Fibroblast of lung (primary cell): ENCODE measurements around the gene KCNK17. TPM values are rescaled to one million over a fixed set of nuclear protein-coding genes. Genes with fewer than 3 reads are reported as not detected.

Experiments used
- DNase-seq, 2 donors: peaks; one replicate each; pipeline versions ENCODE4 v3.0.0 to v3.0.0-alpha.2; 2010; ENCODE audit warnings: low read depth in 2 of 2
- H2AFZ ChIP-seq: 2 replicates; pipeline ENCODE4 v1.5.1; 2012; ENCODE audit warnings: low read length, control low read depth, inconsistent platforms
- H3K27ac ChIP-seq: 2 replicates; pipeline ENCODE4 v1.5.1; 2011; ENCODE audit warnings: low read length, control low read depth; ENCODE audit not compliant: insufficient read depth
- H3K27me3 ChIP-seq: 2 replicates; pipeline ENCODE4 v1.5.1; 2011; ENCODE audit warnings: mild to moderate bottlenecking, low read length; ENCODE audit not compliant: control insufficient read depth, insufficient read depth
- H3K36me3 ChIP-seq: 2 replicates; pipeline ENCODE4 v1.5.1; 2011; ENCODE audit warnings: low read length; ENCODE audit not compliant: control insufficient read depth, insufficient read depth
- H3K4me1 ChIP-seq: 2 replicates; pipeline ENCODE4 v1.5.1; 2011; ENCODE audit warnings: low read length; ENCODE audit not compliant: control insufficient read depth, insufficient read depth; ENCODE audit errors: extremely low read depth
- H3K4me2 ChIP-seq: 2 replicates; pipeline ENCODE4 v1.5.1; 2011; ENCODE audit warnings: low read length, control low read depth; ENCODE audit not compliant: insufficient read depth; ENCODE audit errors: extremely low read depth
- H3K4me3 ChIP-seq, 4 experiments: fragments of 200-600 bp in 1 of 4; sonication (generic) in 1 of 4; replicated peaks in 1 of 4; 2 replicates each; pipeline ENCODE4 v1.5.1; 2011 to 2016; ENCODE audit warnings: low read length in 4 of 4, low read depth in 3 of 4, mild to moderate bottlenecking in 3 of 4, control low read depth in 2 of 4, inconsistent platforms in 1 of 4, mixed read lengths in 1 of 4; ENCODE audit not compliant: insufficient read depth in 1 of 4; ENCODE audit errors: control extremely low read depth in 1 of 4
- H3K79me2 ChIP-seq: 2 replicates; pipeline ENCODE4 v1.5.1; 2012; ENCODE audit warnings: mild to moderate bottlenecking, low read length, inconsistent platforms; ENCODE audit not compliant: control insufficient read depth, insufficient read depth
- H3K9ac ChIP-seq: 2 replicates; pipeline ENCODE4 v1.5.1; 2011; ENCODE audit warnings: mild to moderate bottlenecking, low read length, control low read depth; ENCODE audit not compliant: insufficient read depth
- H3K9me3 ChIP-seq: 2 replicates; pipeline ENCODE4 v1.5.1; 2012; ENCODE audit warnings: low read depth, low read length; ENCODE audit not compliant: control insufficient read depth, insufficient read depth
- H4K20me1 ChIP-seq: 2 replicates; pipeline ENCODE4 v1.5.1; 2011; ENCODE audit warnings: low read length; ENCODE audit not compliant: control insufficient read depth, insufficient read depth; ENCODE audit errors: extremely low read depth
- CTCF ChIP-seq, 2 donors: IDR thresholded peaks in 1 of 2; conservative IDR thresholded peaks in 1 of 2; 1 replicate in 1 of 2; 2 replicates in 1 of 2; pipeline ENCODE4 v1.5.1; 2011 to 2012; ENCODE audit warnings: low read length in 2 of 2, control low read depth in 1 of 2, inconsistent platforms in 1 of 2, low read depth in 1 of 2, mild to moderate bottlenecking in 1 of 2
- EZH2 ChIP-seq: IDR thresholded peaks from 2 replicates; pipeline ENCODE4 v1.5.1; 2012; ENCODE audit warnings: low read length, control low read depth, mild to moderate bottlenecking; ENCODE audit errors: missing control alignments
- polyA plus RNA-seq, 2 donors: library from polyadenylated mRNA; depleted of rRNA in 1 of 2; stranded (reverse) in 1 of 2; unstranded in 1 of 2; fragments of >200 nt; gene quantifications; 2 replicates each; pipeline ENCODE4 v1.2.1, GENCODE V29; 2011 to 2012; ENCODE audit warnings: missing spikeins in 1 of 2
- total RNA-seq: library from RNA; depleted of rRNA; stranded (reverse); fragments of >200 nt; gene quantifications from 2 replicates; pipeline ENCODE4 v1.2.1, GENCODE V29; 2014

KCNK17 gene
- total and polyA plus RNA-seq, 2 donors (not counting 1 experiment from before 2014, with no cell fraction given) = not detected

GRCh38 chr6:39309942-39310531 lies 4.2 kb downstream of the KCNK17 start:
- H3K9me3 ChIP-seq = no peaks in the 10 kb centered on the region
- no peak overlapping the region for H3K27ac ChIP-seq
- no peak overlapping the region for H3K4me3 ChIP-seq
- H2AFZ ChIP-seq = no peak overlapping the region
- no peak overlapping the region for H3K9ac ChIP-seq
- DNase-seq = peak; percentile 44 to 61
- TF ChIP-seq EZH2 (no peak), CTCF (conservative IDR thresholded peaks at IDR 0.05 in 1 of 2, IDR thresholded peaks at IDR 0.05 in 1 of 2; ENCODE audit: low read depth in 1 of 2, low read length in 2 of 2) (peak; percentile 78 to 92)
- no peaks in the 10 kb centered on the region for H4K20me1 ChIP-seq
- H3K4me1 ChIP-seq = no peaks in the 10 kb centered on the region
- no peak overlapping the region for H3K4me2 ChIP-seq
- peaks cover 19% of the 10 kb centered on the region for H3K27me3 ChIP-seq
- no peaks in the 10 kb centered on the region for H3K79me2 ChIP-seq
- H3K36me3 ChIP-seq = no peaks in the 10 kb centered on the region

GRCh38 chr6:39307462-39307861 lies 6.8 kb downstream of the KCNK17 start:
- no peaks in the 10 kb centered on the region for H3K36me3 ChIP-seq
- TF ChIP-seq EZH2 (no peak), CTCF (conservative IDR thresholded peaks at IDR 0.05 in 1 of 2, IDR thresholded peaks at IDR 0.05 in 1 of 2; ENCODE audit: low read depth in 1 of 2, low read length in 2 of 2) (no peak)
- H3K9ac ChIP-seq = no peak overlapping the region
- no peak for DNase-seq
- H3K27ac ChIP-seq = no peak overlapping the region
- H3K9me3 ChIP-seq = no peaks in the 10 kb centered on the region
- no peak overlapping the region for H3K4me3 ChIP-seq
- H3K27me3 ChIP-seq = peaks cover under 1% of the 10 kb centered on the region
- H3K4me2 ChIP-seq = no peak overlapping the region
- H4K20me1 ChIP-seq = no peaks in the 10 kb centered on the region
- H2AFZ ChIP-seq = no peak overlapping the region
- no peaks in the 10 kb centered on the region for H3K4me1 ChIP-seq
- H3K79me2 ChIP-seq = no peaks in the 10 kb centered on the region

- TF ChIP-seq EZH2 = no peak
- TF ChIP-seq CTCF (conservative IDR thresholded peaks at IDR 0.05 in 1 of 2, IDR thresholded peaks at IDR 0.05 in 1 of 2; ENCODE audit: low read depth in 1 of 2, low read length in 2 of 2) = no peak
- H3K27me3 ChIP-seq = no peaks in the 10 kb centered on the region
- no peak for DNase-seq
- H3K4me1 ChIP-seq = no peaks in the 10 kb centered on the region
- no peaks in the 10 kb centered on the region for H4K20me1 ChIP-seq
- H3K4me2 ChIP-seq = no peak overlapping the region
- no peaks in the 10 kb centered on the region for H3K36me3 ChIP-seq
- H3K9me3 ChIP-seq = no peaks in the 10 kb centered on the region
- no peak overlapping the region for H3K4me3 ChIP-seq
- no peak overlapping the region for H3K27ac ChIP-seq
- H3K9ac ChIP-seq = no peak overlapping the region
- H3K79me2 ChIP-seq = no peaks in the 10 kb centered on the region
- H2AFZ ChIP-seq = no peak overlapping the region
Measured at GRCh38 chr6:39304951-39305350, 9.3 kb downstream of the KCNK17 start.
